Astrocyte (in vitro differentiated cells and primary cell): ENCODE results near the gene ANKS1A. TPM values are rescaled to one million over a fixed set of nuclear protein-coding genes. Genes with fewer than 3 reads are reported as not detected.

Experiments used
- DNase-seq: peaks from one replicate; pipeline ENCODE4 v3.0.0-alpha.2; 2010; ENCODE audit warnings: low read depth
- FAIRE-seq: peaks from 2 replicates; lab custom pipeline; 2011; peaks lifted over from hg19 to GRCh38; lab: Jason Lieb, UNC
- H2AFZ ChIP-seq: 2 replicates; pipeline ENCODE4 v1.6.0; 2012; ENCODE audit warnings: low read depth, low read length, inconsistent platforms
- H3K27ac ChIP-seq: 2 replicates; pipeline ENCODE4 v1.5.1; 2011; ENCODE audit warnings: low read depth, low read length, inconsistent platforms
- H3K27me3 ChIP-seq: 2 replicates; pipeline ENCODE4 v1.6.0; 2011; ENCODE audit warnings: low read length, inconsistent platforms; ENCODE audit not compliant: insufficient read depth
- H3K36me3 ChIP-seq: 2 replicates; pipeline ENCODE4 v1.5.1; 2011; ENCODE audit warnings: low read length, inconsistent platforms; ENCODE audit not compliant: insufficient read depth
- H3K4me1 ChIP-seq: 2 replicates; pipeline ENCODE4 v1.5.1; 2011; ENCODE audit warnings: low read length, inconsistent platforms; ENCODE audit not compliant: insufficient read depth
- H3K4me2 ChIP-seq: 2 replicates; pipeline ENCODE4 v1.6.0; 2012; ENCODE audit warnings: low read length, inconsistent platforms
- H3K4me3 ChIP-seq: 2 replicates; pipeline ENCODE4 v1.5.1; 2011; ENCODE audit warnings: low read depth, mild to moderate bottlenecking, low read length, inconsistent platforms; ENCODE audit not compliant: insufficient read depth
- H3K79me2 ChIP-seq: 2 replicates; pipeline ENCODE4 v1.6.0; 2012; ENCODE audit warnings: mild to moderate bottlenecking, low read length, inconsistent platforms; ENCODE audit not compliant: insufficient read depth
- H3K9ac ChIP-seq: 2 replicates; pipeline ENCODE4 v1.6.0; 2012; ENCODE audit warnings: mild to moderate bottlenecking, low read length, inconsistent platforms
- H3K9me3 ChIP-seq: 2 replicates; pipeline ENCODE4 v1.5.1; 2012; ENCODE audit warnings: low read depth, mild to moderate bottlenecking, low read length, inconsistent platforms; ENCODE audit not compliant: insufficient read depth
- H4K20me1 ChIP-seq: 2 replicates; pipeline ENCODE4 v1.6.0; 2012; ENCODE audit warnings: low read length, inconsistent platforms; ENCODE audit not compliant: insufficient read depth
- H3K27ac Mint-ChIP-seq: one replicate; pipeline ENCODE4 v1.8.0; 2021; ENCODE audit warnings: mild to moderate bottlenecking, mixed read lengths; ENCODE audit not compliant: unreplicated experiment
- H3K27me3 Mint-ChIP-seq: one replicate; pipeline ENCODE4 v1.8.0; 2021; ENCODE audit warnings: low read depth, mixed read lengths; ENCODE audit not compliant: unreplicated experiment
- H3K36me3 Mint-ChIP-seq: one replicate; pipeline ENCODE4 v1.8.0; 2021; ENCODE audit warnings: low read depth, mixed read lengths; ENCODE audit not compliant: unreplicated experiment
- H3K4me1 Mint-ChIP-seq: one replicate; pipeline ENCODE4 v1.8.0; 2021; ENCODE audit warnings: low read depth, mixed read lengths; ENCODE audit not compliant: unreplicated experiment
- H3K4me3 Mint-ChIP-seq: one replicate; pipeline ENCODE4 v1.8.0; 2021; ENCODE audit warnings: mild to moderate bottlenecking, moderate library complexity, mixed read lengths; ENCODE audit not compliant: unreplicated experiment
- H3K9me3 Mint-ChIP-seq: one replicate; pipeline ENCODE4 v1.8.0; 2021; ENCODE audit warnings: mild to moderate bottlenecking, mixed read lengths; ENCODE audit not compliant: unreplicated experiment
- CTCF ChIP-seq: IDR thresholded peaks from 2 replicates; pipeline ENCODE4 v1.5.1; 2011; ENCODE audit warnings: low read depth, mild to moderate bottlenecking, inconsistent platforms, low read length, moderate library complexity; ENCODE audit not compliant: insufficient read depth
- EZH2 ChIP-seq: IDR thresholded peaks from 2 replicates; pipeline ENCODE4 v1.6.1; 2012; ENCODE audit warnings: mild to moderate bottlenecking, low read length, inconsistent platforms; ENCODE audit not compliant: insufficient read depth
- total RNA-seq: library from RNA; stranded (reverse); gene quantifications from 2 replicates; pipeline ENCODE4 v1.2.1, GENCODE V29; 2021

The ANKS1A gene
- total RNA-seq, 1 donor from 2014 or later, result 18.0 TPM

GRCh38 chr6:35023091-35024000 is 134.3 kb downstream of the ANKS1A start:
- Mint-ChIP-seq H3K27me3 (no peaks in the 10 kb centered on the region), H3K36me3 (peaks cover 14% of the 10 kb centered on the region), H3K4me3 (no peak overlapping the region), H3K9me3 (no peaks in the 10 kb centered on the region), H3K4me1 (peaks cover 32% of the 10 kb centered on the region), H3K27ac (no peak overlapping the region)
- Histone ChIP-seq H3K4me3 (no peak overlapping the region), H2AFZ (no peak overlapping the region), H3K36me3 (no peaks in the 10 kb centered on the region), H3K4me2 (no peak overlapping the region), H3K79me2 (no peaks in the 10 kb centered on the region), H4K20me1 (no peaks in the 10 kb centered on the region), H3K4me1 (peaks cover 27% of the 10 kb centered on the region), H3K9ac (no peak overlapping the region), H3K27me3 (no peaks in the 10 kb centered on the region), H3K9me3 (no peaks in the 10 kb centered on the region), H3K27ac (no peak overlapping the region)
- FAIRE-seq, result no peak
- no peak for DNase-seq
- TF ChIP-seq EZH2, result no peak
- no peak for TF ChIP-seq CTCF

- H3K4me3 Mint-ChIP-seq, result no peak overlapping the region
These were observed 135.5 kb downstream of the ANKS1A start for GRCh38 chr6:35024551-35025054.

More at GRCh38 chr6:35024551-35025054, 135.5 kb downstream of the ANKS1A start:
- H3K36me3 Mint-ChIP-seq, result peaks cover 9% of the 10 kb centered on the region
- no peaks in the 10 kb centered on the region for H3K27me3 ChIP-seq
- peaks cover 27% of the 10 kb centered on the region for H3K4me1 ChIP-seq
- no peaks in the 10 kb centered on the region for H3K36me3 ChIP-seq
- FAIRE-seq (no peak), DNase-seq (peak; percentile 64)
- no peak overlapping the region for H2AFZ ChIP-seq
- no peaks in the 10 kb centered on the region for H3K27me3 Mint-ChIP-seq
- H4K20me1 ChIP-seq, result no peaks in the 10 kb centered on the region
- no peak overlapping the region for H3K9ac ChIP-seq
- H3K4me2 ChIP-seq, result peak overlapping the region; percentile 18
- no peaks in the 10 kb centered on the region for H3K9me3 ChIP-seq
- no peaks in the 10 kb centered on the region for H3K9me3 Mint-ChIP-seq
- H3K27ac ChIP-seq, result peak overlapping the region; percentile 29
- no peaks in the 10 kb centered on the region for H3K79me2 ChIP-seq
- TF ChIP-seq CTCF (no peak), EZH2 (no peak)
- H3K27ac Mint-ChIP-seq, result peak overlapping the region; percentile 15
- H3K4me3 ChIP-seq, result no peak overlapping the region
- H3K4me1 Mint-ChIP-seq, result peaks cover 28% of the 10 kb centered on the region
